ENCODE data around the gene MED6.

The MED6 gene

DNA sequence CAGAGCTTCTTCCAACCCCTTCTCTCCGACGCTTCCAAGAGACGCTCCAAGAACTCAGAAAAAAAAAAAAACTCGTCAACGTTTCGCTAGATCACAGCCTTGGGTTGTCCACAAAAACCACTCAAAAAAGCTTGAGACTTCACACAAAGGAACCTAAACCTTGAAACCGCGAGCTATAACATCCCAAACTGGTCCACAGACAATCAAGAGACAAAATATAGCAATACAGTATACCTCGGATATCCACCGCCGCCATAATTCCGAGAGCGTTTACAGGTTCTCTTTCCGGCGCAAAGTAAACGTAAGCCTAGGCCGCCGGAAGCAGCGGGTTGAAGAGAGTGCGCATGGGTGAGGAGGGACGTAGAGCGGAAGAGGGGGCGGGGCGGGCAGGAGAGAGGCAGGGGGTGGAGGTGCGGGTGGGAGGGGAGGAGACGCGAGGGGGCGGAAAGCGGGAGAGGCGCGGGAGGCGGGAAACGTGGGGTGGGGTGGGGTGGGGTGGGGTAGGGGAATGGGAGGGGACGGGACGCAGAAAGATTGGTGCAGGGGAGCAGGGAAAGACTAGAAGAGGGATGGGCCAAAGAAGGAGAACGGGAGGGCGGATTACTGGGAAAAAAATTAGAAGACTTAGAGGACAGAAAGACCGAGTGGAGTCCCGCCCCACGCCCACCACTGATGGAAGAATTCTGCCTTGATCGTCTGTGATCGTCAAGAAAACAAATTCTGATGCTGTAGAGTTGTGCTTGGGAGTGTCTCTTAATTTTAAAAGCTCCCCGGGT, at the start of gene MED6:
MED6 (minus strand) TSS at position 274 of the 776 bp plus-strand sequence; CDS start at position 256, 18 bp downstream.
- peak; percentile 90 for DNase-seq (ENCODE audit: low spot score)

DNA sequence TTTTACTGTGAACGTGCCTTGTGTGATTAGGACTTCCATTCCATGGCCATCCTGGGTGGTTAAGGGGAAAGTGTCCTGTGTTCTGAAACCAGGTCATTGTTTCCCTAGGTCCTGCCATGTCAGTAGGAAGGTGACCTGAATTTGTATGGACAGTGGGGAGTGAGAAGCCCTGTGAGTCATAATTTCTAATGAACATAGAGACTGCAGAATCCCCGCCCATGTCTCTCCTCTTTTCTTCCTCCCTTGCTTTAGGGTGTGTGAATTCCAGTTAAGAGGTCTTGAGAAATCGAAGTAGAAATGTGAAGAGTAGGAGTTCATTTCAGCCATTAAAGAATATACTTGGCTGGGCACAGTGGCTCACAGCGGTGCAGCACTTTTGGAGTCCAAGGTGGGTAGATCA, 49.3 kb upstream of the MED6 start:
- no peak for DNase-seq (ENCODE audit: low spot score)

DNA sequence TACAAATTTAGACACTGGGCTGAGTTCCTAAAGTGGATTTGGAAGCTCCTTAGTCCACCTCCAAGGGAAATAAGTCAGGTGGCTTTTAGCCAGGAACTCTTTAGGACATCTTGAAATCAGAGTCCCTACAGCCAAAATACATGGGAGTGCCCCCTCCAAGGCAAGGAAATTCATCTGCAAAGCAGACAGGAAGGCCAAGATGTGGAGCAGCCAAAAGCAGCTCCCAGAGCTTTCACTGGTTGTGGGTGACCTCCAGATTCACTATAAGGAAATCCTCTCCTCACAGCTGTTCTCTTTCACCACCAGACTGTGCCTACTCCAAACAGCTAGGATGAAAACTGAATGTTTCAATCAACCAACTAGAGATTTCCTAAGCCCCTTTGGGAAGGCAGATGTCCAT, 47.9 kb upstream of the MED6 start:
- no peak for DNase-seq (ENCODE audit: low spot score)

GRCh38 chr14:70646705-70647104, 46.2 kb upstream of the MED6 start:
- DNase-seq (ENCODE audit: low spot score): no peak

DNA sequence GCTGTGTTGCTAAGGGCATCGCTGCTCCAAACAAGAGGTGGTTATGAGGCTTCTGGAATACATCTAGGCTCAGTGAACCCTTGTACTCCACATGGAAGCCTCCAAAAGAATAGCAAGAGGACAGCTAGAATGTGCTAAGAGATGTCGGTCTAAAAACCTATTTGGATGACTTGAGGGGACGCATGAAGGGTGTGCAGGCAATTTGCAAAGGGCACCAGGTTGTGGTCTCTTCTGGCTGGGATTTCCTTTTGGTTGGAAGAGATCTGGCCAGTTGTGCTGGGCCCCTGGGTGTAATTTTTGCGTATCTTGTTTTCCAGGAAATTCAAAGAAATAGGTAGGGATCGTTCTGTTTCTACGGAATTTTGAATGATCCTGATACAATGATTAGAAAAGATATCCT, 45.4 kb upstream of the MED6 start:
- no peak for DNase-seq (ENCODE audit: low spot score)

DNA sequence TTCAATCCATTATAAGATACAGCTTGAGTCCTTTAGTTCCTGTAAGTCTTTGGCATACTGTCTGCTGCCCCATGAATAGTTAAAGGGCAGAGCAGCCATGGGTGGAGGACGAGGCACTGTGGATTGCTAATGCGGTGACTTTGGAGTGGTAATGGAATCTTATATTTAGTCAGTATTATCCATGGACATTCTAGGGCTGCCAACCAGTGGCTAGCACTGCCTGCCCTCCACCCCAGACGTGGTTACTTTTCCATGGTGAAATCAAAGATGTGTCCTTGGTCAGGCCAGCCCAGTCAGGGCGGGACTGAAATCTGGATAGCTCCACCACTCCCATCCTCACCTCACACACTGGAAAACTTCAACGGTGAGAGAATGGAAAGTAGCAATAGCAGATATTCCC, 43.5 kb upstream of the MED6 start:
- no peak for DNase-seq (ENCODE audit: low spot score)

DNA sequence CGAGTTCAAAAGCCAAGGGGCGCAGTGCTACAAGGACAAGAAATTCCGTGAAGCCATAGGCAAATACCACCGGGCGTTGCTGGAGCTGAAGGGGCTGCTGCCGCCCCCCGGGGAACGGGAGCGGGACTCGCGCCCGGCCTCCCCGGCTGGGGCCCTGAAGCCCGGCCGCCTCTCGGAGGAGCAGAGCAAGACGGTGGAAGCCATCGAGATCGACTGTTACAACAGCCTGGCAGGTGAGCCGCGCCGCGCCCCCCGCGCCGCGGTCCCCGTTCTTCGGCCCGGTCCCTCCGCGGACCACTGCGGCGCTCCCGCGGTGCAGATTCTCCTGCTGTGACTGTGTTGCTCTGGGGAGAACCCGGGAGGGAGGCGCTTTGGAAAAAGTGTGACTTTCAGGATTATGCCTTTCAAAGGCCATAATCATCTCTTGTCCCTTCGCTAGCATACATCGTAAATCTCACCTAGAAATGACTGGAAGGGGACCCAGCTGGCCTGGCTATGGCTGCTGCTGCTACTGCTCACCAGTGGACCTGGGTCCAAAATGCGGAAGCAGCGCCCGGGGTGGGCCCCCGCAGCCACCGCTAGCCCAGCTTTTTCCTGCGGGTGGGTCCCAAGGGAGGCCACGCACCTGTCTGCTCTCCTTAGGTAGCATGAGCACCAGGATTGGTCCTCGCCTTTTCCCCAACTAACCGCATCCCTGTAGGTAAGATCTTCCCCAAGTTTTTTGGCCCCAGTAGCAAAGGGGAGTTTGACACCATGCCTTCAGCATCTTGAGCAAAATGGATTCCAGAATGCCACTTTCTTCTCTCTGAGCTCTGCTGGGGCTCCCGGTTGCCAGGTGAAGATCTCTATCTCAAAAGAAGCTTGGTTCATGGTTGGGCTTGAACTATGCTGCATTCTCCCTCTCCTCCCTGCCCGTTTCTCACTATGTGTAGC, 42.1 kb upstream of the MED6 start:
- DNase-seq (ENCODE audit: low spot score): no peak

DNA sequence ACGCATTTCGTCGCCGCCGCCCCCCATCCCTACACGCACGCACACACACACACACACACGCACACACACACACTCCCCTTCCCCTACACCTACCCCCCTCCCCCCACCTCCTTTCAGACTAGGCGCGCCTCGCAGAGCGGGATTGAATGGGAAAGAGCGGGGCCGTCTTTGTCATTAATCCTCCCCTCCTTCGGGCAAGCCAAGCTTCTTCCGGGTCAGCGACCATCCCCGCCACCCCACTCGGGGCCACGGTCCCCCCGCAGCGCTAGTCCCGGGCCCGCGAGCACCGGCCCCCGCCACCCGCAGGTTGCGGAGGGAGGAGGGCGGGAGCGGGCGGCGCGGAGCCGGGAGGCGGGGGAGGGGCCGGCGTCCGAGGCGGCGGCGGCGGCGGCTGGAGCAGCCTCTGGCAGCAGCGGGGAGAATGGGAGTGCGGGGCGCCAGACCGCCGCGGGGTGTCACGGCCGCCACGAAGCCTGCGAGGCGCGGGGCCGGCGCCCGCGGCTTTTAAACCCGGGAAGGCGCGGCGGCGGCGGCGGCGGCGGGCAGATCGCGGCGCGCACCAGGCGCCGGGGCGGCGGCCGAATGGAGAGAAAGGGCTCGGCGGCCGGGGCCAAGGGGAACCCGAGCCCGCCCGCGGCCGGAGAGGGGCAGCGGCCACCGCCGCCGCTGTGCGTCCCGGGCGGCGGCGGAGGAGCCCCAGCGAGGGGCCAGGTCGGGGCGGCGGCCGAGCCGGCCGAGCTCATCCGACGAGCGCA, 41.3 kb upstream of the MED6 start, which contains the start of gene TTC9:
TTC9 (plus strand) TSS at position 369 of the 755 bp plus-strand sequence; CDS start at position 583, 214 bp downstream.
- DNase-seq (ENCODE audit: low spot score): no peak

DNA sequence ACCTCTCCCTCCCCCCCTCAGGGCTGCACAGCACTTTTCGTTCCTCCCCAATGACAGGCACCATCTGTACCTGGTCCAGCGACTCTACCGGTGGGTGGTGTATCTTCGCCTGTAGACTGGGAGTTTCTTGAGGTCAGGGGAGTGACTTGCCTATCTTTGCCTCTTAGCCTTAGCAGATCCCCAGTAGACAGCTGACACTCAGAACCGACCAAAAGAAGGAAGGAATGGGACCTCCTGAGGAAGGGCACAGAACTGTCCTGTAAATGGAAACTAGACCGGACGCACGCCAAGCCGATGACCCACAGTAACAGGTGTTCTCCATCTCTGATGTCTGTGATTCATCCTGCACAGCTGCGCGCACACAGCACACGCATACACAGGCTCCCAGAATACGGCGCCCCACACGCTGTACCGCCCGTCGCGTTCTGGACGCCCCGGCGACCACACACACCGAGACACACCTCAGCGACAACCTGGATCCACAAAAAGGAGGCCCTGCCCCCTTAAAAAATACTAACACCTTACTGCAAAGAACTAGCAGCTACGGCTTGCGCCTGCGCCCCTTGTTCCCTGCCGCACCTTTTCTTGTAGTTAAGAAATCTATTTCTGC, 40.6 kb upstream of the MED6 start:
- no peak for DNase-seq (ENCODE audit: low spot score)

DNA sequence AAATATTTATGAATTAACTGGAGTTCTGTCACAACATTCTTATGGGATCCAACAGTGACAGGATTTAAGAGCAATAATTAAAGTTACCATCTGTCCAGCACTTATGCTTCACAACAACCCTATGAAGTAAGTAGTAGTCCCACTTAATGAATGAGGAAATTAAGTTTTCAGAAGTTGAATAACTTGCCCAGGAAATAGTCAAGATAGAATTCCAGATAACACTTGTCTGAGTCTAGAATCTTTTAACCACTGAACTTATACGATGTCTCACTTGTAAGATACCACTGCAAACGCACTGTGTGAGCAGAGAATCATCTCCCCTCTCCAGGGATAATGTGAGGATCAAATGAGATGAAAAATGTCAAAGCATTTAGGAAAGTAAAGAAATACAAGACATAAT, 38.0 kb upstream of the MED6 start:
- DNase-seq (ENCODE audit: low spot score): no peak

DNA sequence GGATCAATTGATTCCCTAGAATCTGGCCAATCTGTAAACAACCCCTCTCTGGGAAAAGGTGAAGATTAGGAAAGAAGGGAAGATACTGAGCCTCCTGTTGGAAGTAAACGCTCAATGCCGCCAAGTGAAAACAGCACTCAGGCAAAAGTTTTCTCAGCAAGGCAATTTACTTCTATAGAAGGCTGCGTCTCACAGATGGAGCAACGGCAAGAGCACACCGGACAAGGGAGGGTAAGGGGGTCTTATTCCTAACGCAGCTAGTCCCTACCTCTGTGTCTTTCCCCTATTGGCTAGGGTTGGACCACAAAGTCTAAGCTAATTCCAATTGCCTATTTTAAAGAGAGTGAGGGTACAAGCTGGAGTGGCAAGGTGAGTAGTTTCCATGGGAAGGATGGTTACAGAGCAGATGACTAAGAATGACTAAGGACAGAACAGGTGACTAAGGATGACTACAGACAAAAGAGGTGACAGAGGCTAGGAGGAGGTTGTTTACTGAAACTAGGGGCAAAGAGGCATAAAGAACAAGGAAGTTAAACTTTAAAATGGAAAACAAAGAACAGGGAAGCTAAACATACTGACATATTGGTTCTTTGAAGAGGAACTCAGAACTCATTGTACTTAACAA, 35.6 kb upstream of the MED6 start:
- no peak for DNase-seq (ENCODE audit: low spot score)

DNA sequence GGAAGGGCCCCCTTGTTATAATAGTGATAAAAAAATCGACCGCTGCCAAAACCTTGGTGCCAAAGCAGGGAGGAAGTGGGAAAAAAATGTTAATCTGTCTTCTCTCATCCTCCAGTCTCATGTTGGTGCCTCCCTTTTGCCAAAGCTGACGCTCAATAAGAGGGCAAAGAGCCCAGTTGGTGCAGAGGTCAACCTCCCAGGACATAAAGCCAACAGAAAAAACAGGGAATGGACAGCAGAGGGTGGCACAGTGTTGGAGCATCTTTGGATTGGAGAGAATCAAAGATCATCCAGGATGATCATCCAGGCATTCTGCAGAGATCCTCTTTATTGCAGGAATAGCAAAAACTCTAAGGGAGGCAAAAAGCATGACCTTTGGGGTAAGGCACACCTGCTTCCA, 31.5 kb upstream of the MED6 start:
- no peak for DNase-seq (ENCODE audit: low spot score)

- DNase-seq (ENCODE audit: low spot score): no peak
These were observed 24.5 kb upstream of the MED6 start for GRCh38 chr14:70624972-70625371.

GRCh38 chr14:70622111-70622712, 21.8 kb upstream of the MED6 start:
- no peak for DNase-seq (ENCODE audit: low spot score)

GRCh38 chr14:70619708-70620107, 19.3 kb upstream of the MED6 start:
- no peak for DNase-seq (ENCODE audit: low spot score)

GRCh38 chr14:70618314-70618713, 17.9 kb upstream of the MED6 start:
- DNase-seq (ENCODE audit: low spot score): no peak

DNA sequence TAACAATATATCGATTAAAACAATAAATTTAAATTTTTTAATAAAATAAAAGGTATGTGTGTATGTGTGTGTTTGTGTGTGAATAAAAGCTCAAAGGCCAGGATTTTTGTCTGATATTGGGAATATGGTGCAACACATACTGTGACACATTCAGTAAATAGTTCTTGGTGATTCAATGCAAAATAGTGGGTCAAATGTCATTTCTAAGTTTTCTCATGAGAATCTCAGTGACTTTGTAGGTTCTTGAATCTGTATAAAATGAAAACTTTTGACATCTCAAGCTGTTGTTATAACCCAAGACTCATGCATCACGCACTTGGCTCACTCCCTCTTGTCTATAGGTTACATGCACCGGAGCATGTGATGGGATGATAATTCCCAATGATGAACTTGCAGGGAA, 16.2 kb upstream of the MED6 start:
- DNase-seq (ENCODE audit: low spot score): no peak

DNA sequence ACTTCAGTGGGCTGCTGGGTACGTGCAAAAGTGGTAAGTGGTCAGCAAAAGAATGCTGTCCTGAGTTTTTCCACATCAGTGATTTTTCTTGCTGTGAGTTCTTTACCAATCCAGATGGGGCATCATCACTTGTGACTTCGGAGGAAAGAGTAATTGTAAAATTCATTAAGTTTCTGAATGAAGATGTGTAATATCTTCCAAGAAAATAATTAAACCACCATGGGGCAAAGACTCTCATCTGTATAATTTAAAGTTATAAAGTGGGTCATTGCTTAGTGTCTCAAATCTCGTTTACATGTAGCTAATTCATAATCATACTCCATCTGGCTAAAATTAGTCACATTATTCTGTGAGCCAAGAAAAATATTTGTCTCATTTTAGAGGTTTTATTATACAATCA, 10.8 kb upstream of the MED6 start:
- no peak for DNase-seq (ENCODE audit: low spot score)

GRCh38 chr14:70602254-70602653, 1.8 kb upstream of the MED6 start:
- DNase-seq (ENCODE audit: low spot score): no peak

DNA sequence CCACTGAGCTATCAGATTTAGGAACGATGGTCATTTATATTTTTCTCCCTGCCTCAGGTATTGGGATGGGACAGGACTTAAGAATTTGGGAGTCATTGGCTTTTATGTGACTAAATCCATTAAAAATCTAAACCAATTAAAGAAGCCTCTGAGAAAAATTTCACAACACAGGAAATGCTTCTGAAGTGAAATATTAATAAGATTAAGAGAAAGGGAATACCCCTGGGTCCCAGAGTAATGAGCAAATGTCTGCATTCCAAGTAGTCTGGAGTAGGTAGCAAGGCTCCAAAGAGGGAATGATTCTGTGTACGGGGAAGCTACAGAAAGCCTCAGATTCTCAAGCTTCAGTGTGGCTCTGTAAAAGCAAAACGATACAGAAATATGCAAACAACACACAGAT, 707 bp upstream of the MED6 start:
- no peak for DNase-seq (ENCODE audit: low spot score)

- DNase-seq (ENCODE audit: low spot score): no peak
These were observed 1.1 kb downstream of the MED6 start for GRCh38 chr14:70599345-70599744.

All from globus pallidus (tissue), 1 donor.